HG03097 (cell line): ENCODE measurements around the gene TEX261.
A peak's percentile ranks its signal among the peaks of the same experiment; 100 is the strongest.

Experiments used
- ATAC-seq: cut with Tn5 transposase; IDR thresholded peaks from one replicate; pipeline ENCODE4 v1.9.1; 2021; ENCODE audit not compliant: unreplicated experiment, low FRiP score

The TEX261 gene

DNA sequence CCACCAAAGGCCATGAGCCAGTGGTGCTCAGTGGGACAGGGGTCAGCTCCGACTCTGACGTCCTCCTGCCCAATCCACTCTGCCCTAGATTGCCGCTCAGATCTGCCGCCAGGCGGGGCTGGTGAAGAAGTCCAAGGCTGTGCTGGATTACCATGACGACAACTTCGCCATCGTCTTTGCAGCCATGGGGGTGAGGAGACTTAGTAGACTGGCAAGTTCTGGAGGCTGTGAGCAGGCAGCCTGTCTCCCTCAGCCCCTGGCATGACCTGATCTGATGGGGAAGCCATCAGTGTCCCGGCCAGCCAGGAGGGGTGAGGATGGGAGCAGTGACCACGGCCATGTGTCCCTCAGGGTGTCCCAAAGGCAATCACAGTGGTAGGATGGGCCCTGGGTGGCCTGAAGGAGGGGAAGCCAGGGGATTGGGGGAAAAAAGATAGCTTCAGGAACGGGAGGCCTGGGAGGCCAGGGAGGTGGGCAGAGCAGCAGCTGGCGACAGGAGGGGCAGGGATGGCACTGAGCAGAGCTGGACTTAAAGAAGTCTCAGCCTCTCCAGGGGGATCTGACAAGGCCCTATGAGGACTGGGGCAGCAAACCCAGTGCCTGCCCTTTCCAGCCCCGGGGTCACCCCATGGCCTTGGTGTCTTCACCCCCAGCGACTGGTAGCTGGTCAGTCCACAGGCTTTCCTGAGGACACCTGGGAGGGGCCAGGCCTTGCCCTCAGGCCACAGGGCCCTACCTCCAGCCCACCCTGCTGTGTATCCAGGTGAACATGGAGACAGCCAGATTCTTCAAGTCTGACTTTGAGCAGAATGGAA lies 33.6 kb downstream of the TEX261 start:
- ATAC-seq: no peak

DNA sequence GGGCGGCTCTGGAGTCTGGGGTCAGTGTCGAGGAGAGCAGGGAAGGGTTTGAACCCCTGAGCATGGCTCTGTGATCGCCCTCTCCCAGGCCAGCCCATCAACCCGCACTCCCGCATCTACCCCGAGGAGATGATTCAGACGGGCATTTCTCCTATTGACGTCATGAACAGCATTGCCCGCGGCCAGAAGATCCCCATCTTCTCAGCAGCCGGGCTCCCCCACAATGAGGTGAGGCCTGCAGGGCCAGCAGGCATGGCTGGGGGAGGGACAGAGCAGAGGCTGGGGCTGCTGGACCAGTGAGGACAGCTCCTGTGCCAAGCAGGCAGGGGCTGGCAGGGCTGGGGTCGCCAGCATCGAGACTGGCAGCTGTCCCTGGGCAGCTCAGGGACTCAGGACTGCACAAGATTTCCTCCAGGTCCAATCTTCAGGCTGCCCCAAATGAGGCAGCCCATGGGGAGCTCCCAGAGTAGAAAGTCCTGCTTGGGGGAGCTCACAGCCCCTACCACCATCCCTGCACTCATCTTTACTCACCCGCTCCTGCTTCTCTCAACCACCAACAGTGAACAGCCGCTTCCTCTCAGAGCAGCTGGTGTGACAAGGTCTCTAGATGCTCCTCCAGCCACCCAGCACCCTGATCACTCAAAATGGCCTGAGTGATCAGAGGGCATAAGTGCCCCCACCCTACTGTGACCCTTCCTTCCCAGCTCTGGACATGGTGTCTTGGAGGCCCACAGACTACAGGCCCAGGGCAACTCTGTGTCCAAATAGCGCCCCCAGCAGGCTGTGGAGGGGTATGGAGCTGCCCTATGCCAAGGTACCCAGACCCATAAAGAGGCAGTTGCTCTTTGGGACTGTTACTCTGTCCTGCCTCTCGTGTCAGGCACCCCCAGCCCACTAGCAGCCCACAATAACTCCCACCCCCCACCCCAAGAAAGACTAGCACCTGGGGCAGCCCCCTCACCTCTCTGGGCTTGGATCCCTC lies 34.5 kb downstream of the TEX261 start:
- ATAC-seq: no peak

DNA sequence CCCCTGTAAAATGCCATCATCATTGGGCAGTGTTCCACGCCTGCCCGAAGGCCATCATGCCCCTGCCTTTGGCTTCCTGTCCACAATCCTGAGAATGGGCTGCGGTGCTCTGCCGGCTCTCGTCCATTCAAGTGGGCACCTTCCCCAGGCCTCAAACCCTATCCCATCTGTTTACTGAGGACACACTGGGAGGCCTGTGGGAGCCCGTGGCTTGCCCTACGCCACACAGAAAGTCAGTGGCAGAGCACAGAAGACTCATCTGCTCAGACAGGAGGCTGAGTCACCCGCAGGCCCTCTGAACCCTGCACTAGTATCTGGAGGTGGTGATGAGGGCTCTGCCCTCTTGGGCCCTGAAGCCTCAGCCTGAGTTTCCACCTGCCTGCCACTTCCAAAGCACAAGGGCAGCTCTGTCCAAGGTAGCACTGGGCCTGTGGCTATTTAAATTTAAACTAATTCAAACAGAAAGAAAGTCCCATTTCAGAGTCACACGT lies 35.4 kb downstream of the TEX261 start:
- ATAC-seq: no peak

DNA sequence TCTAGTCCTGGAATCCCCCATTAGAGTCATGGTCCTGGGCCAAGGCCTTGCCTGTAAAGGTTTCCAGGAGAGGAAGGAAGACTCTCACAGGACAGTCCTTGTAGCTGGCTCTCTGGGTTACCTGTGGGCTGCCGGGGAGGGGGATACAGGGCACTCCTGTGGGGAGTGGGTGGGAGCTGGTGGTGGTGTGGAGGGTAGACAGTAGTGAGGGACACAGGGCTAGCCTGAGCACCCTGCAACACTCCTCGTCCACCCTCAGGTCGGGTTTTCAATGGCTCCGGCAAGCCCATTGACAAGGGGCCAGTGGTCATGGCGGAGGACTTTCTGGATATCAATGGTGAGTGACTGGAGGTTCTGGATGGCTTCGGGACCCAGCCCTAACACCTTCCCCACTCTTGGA lies 35.9 kb downstream of the TEX261 start:
- no peak for ATAC-seq

DNA sequence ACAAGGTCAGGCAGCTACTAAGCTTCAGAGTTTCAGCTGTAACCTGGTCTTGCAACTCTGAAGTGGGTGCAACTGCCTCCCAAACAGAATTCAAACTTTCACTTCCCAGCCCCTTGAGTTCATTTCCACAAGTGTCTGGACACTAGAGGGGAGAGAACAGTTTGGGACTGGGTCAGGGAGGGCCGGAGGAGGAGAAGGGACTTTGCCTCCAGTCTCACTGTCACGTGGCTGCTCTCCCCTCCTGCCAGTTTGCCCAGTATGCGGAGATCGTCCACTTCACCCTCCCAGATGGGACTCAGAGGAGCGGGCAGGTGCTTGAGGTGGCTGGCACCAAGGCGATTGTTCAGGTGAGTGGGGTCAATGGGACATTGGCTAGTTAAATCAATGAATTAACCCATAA lies 36.9 kb downstream of the TEX261 start:
- ATAC-seq: no peak

DNA sequence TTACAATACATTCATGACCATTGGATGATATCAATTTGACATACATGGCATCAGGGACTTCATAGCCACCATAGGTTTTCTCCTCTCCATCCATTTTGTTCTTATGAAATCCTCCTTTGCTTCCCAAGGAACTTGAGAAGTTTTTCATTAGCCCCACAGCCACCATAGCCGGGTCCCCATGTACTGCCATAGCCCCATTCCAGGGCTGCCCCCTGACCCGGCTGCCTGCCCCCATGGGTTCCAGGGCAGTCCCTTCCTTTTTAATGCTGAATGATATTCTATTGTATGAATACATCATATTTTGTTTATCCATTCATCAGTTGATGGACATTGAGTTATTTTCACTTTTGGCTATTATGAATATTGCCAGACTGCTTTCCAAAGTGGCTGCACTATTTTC lies 38.5 kb downstream of the TEX261 start:
- ATAC-seq: no peak

DNA sequence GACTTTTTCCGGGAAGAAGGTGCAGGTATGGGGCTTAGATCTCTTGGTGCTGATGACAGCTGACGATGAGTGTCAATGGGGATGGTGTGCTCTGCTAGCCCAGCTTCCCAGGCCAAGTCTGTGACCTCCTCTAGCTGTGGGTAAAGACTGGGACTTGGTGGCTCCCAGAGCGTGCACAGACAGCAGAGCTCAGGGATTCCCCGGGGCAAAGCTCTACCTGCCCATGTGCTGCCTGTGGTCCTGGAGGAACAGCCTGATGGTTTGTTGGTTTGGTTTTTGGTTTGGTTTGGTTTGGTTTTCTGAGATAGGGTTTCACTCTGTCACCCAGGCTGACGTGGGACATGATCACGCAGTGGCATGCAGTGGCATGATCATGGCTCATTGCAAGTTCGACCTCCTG lies 39.8 kb downstream of the TEX261 start:
- no peak for ATAC-seq

DNA sequence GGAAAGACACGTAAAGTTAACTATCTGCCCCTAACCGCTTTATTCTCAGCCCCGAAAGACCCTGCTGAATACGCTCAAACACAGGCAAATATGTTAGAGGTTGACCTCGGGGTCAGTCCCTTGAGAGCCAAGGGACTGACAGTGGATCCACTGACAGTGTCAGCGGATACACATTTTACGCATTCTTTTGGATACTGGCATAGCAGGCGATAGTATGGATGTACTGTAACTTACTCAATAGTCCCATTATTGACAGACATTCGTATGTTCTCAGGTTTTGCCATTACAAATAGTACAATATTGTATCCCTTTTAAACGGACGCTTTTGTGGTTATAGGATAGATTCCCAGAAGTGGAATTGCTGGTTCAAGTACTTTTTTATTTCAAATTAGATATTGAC lies 45.6 kb downstream of the TEX261 start:
- no peak for ATAC-seq

DNA sequence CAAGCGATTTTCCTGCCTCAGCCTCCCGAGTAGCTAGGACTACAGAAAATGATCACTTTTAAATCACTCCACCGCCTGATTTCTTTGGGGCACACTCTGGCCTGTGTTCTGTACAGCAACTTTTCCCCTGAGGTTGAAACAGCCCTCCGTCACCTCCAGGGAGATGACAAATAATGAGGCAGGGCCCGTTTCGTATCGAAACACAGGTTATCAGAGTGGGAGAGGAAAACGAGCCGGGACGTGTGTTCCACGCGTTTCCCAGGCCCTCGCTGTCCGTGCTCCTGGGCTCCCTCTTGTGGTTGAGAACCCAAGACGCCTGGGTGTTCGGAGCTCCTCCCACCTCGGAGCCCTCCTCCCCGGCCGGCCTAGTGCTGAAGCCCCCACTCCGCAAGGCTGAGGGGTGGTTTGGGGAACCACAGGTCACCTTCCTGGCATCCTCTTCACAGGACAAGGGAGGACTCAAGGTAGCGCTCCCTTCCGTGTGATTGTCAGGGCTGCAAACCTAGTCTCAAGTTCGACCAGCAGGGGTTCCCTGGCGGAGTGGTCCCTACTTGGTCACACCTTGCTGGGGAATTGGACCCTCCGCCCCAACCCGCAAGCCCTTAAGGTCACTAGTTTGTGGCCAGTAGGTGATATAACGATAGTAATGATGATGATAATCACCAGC lies 46.2 kb downstream of the TEX261 start:
- peak; percentile 74 for ATAC-seq

DNA sequence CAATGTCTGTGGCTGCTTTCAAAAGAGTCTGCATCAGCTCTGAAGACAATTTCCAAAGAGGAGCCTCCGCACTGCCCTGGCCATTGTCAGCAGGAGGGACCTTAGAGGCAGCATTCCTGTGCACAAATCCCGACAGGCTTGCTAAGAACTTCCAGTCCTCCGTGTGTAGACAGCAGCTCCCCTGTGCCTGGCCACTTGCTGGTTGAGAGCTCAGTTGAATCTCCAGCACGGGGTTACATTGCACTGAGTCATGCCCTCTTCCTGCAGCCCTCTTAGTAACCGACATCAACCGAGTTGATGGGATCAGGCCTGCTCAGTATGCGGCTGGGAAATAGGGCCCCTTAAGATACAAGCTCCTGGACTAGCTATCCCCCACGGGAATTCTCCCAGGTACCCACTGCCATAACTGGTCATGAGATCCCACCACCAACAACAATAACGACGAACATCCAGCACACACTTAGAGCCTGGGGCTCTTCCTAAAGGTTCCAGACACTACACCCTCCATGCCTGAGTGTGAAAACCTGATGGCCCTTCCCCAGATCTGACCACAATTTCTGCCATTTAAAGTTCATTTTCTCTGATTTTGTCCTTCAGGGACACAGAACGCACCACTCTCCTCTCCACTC lies 47.0 kb downstream of the TEX261 start:
- ATAC-seq: no peak

DNA sequence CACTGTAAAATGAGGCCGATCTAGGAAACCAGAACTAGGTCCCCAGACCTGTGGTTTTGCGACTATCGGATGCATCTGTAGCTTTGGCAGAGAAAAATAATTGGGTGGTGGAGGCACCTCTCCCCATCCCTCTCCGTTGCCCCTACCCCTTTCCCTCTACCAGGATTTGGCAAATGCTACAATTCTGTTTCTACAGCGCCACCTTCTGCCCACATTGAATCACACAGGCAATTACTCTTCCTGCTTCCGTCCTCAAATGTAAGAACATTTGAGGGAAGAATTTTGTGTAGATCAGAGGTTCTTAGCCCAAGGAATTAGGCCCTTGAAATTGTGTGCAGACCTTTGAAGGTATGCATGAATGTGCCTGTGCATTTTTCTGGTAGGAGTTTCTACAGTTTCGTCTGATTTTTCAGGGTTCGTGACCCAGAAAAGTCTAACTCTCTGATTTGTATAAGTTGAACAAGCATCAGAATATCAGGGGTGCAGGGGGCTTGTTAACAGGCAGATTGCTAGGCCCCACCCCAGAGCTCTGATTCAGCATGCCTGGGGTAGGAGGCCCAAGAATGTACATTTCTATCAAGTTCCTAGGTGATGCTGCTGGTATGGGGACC lies 47.7 kb downstream of the TEX261 start:
- no peak for ATAC-seq

DNA sequence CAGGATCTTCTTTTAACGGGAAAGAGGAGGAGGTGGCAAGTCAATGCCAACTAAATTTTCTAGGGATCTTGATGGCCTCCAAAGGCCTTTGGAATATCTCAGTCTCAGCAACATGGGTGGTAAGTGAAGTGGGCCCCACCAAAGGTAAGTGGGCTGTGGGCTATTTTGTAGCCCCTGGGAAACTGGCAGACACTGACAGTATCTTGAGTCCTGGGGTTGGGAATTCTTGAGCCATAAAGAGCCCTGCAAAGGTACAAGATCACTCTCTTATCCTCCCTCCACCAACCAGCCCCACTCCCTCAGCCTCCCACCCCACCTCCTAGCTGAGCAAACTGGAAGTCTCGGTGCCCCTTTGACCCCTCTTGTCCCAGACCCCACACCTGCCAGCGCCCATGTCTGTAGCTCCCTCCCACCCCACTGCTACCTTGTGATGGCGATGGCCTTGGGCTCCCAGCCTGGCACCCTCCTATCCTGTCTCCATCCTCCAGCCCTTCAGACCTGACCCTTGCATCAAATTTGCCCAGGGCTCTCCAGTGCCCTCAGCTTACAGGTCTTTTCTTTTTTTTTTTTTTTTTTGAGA lies 50.5 kb downstream of the TEX261 start:
- no peak for ATAC-seq

DNA sequence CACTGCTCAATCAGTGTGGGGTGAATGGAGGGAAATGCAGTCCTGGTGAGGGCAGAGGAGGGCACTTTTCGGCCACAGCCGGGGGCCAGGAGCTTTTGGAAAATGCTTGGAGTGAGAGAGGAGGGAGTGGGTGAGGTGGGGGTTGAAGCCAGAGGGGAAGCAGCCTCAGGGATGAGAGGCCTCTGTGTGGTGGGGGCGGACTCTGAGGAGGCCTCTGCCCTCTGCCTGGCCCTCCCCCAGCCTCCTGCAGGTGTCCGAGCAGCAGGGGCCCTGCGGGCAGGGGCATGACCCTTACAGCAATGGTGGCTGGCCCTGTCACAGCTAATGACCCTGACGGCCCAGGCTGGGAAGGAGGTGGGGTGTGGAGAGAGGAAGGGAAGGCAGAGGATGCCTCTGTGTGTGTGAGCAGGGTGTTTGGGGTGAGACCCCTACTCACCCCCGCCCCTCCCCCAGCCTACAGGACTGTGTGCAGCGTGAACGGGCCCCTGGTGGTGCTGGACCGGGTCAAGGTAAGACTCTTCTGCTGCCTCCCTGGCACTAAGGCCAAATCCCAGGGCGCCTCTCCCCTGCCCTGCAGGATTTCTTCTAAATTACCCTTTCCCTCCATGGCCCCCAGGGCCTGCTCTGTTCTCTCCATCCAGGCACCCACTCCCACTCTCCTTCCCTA lies 51.3 kb downstream of the TEX261 start:
- no peak for ATAC-seq

DNA sequence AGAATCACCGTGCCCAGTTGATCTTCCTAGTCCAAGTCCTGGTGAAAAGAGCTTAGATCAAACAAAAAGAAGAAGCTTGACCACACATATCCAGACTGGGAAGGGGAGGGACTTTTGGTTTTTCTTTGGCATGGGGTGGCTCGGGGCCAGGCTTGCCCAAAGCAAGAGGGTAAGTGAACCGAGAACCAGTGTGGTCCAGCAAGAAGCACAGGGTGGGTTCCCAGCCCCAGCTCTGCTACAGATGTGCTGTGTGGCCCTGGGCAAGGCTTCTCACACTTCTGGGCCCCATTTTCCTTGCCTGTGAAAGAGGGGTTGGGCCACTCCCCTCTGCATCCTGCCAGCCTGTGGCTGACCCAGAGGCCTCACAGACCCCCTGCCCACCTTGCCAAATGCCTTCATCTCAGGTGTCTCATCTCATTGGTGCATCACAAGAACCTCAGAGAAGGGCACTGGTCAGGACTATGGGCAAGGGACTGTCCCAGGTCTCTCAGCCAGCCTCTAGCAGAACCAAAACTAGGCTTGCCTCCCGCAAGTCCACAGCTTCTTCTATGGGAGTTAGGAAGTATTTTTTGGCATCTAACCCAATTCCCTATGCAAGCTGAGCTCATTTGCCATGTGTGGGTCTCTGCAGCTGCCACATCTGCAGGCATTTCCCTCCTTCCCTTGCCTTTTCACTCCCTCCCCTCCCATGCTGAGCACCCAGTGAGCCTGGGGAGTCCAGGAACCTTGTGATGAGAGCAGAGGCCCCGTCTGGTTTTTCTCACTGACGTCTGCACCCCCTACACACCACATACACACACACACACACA lies 52.1 kb downstream of the TEX261 start:
- no peak for ATAC-seq

DNA sequence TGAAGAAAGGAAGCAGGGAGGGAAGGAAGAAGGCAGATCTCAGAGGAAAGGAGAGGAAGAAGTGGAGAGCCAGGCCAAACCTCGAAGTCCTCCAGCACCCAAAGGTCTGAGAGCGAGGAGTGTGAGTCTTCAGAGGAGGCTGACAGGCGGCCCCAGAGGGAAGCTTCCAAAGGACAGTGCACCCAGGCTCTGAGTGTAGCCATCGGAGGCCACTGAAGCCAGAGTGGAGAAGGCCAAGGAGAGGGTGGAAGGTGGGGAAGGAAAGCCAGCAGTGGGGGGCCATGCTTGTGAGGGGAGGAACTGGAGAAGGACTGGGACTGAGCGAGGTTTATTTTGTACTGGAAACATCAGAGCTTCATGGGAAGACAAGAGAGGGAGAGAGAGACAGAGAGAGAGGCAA lies 53.0 kb downstream of the TEX261 start:
- ATAC-seq: no peak

DNA sequence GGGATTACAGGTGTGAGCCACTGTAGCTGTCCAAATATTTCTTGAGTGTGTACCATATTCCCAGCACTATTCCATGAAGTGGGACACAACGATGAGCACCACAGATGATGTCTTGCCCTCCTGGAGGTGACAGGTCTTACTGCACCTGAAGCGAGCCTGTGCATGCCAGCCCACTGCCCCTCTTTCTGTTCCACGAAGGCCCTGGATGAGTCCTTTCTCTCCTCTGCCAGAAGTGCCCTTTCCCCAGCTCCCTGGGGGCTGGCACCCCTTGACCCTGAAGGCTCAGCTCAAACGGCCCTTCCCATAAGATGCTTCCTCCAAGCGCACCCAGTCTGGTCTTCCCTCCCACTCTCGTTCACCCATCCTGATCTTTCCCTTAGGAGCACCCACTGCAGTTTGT lies 53.5 kb downstream of the TEX261 start:
- no peak for ATAC-seq

DNA sequence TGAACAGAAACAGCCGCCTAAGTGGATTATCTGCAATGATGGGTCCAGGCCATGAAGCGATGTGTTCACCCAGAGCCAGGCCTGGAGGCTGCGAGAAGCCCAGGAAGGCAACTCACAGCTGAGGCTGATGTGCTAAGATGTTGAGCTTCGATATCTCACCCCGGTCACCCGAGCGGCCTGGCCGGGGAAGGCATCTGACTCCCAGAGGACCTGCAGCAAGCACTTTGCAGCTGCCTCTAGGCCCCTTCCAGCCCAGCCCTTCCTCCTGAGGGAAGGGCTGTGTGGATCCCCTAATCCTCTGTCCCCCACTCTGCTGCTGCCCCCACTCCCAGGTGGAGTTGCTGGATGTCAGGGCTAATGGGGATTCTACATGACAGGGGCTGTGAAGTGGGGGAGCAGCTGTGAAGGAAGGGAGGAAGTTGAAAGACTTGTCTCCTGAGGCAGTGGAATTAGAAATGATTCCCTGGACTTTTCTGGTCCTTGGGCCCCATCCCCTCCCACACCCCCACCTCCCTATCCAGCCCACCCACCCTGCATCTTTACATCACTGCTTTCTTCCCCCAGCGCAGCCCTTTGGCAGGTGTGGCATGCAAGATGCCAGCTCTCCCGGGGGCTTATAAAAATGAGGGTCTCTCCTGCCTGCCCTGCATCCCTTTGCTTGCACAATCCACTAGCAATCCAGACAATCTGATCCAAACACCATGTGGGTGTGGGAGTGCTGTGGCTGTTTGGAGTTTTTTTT lies 54.7 kb downstream of the TEX261 start:
- no peak for ATAC-seq
